T-helper 22 cell (primary cell): ENCODE measurements around the gene TUBB4A.
"Not testable (repeated sequence)": the region's sequence is repeated elsewhere in the genome, so short reads cannot be mapped to it uniquely, and the experiment has no call there.

Experiments
- DNase-seq: peaks from one replicate; pipeline ENCODE4 v3.0.0-alpha.2; 2020; ENCODE audit warnings: low read depth

The TUBB4A gene

GRCh38 chr19:6522712-6523111 lies 20.6 kb upstream of the TUBB4A start:
- DNase-seq, result no peak

GRCh38 chr19:6521718-6522646 lies 19.9 kb upstream of the TUBB4A start:
- DNase-seq, result peak; percentile 26

- no peak for DNase-seq
Observed at GRCh38 chr19:6519289-6519688, 17.2 kb upstream of the TUBB4A start.

- DNase-seq, result no peak
Observed at GRCh38 chr19:6518145-6518911, 16.2 kb upstream of the TUBB4A start.

- peak; percentile 69 for DNase-seq
Observed at GRCh38 chr19:6516659-6517291, 14.7 kb upstream of the TUBB4A start.

GRCh38 chr19:6516018-6516658 lies 14.0 kb upstream of the TUBB4A start:
- DNase-seq, result peak; percentile 53

- no peak for DNase-seq
Observed at GRCh38 chr19:6514926-6515544, 12.9 kb upstream of the TUBB4A start.

GRCh38 chr19:6514089-6514488 lies 12.0 kb upstream of the TUBB4A start:
- no peak for DNase-seq

- DNase-seq, result no peak
Observed at GRCh38 chr19:6510618-6511017, 8.5 kb upstream of the TUBB4A start.

- no peak for DNase-seq
Observed at GRCh38 chr19:6509118-6509971, 7.2 kb upstream of the TUBB4A start.

- not testable (repeated sequence) for DNase-seq
Observed at GRCh38 chr19:6508028-6508771, 6.1 kb upstream of the TUBB4A start.

- no peak for DNase-seq
Observed at GRCh38 chr19:6503407-6504201, 1.5 kb upstream of the TUBB4A start.

- DNase-seq, result no peak
Observed at GRCh38 chr19:6500837-6501739, 1.0 kb downstream of the TUBB4A start.

GRCh38 chr19:6499052-6499790 lies 2.9 kb downstream of the TUBB4A start:
- no peak for DNase-seq

GRCh38 chr19:6498294-6499036 lies 3.6 kb downstream of the TUBB4A start:
- no peak for DNase-seq

GRCh38 chr19:6495947-6496346 lies 6.2 kb downstream of the TUBB4A start:
- DNase-seq, result no peak
